ENCODE results near the gene SPOCK1.
A peak's percentile ranks its signal among the peaks of the same experiment; 100 is the strongest.

The SPOCK1 gene

GRCh38 chr5:137310051-137310730 lies 188.9 kb downstream of the SPOCK1 start:
- WGBS = 70% methylated on average over 5 of the region's 5 CpGs
- peak overlapping the region; percentile 5; the same call in 1 of the 2 replicates for H3K27ac ChIP-seq (ENCODE audit: low read depth, low read length)
- no peaks in the 10 kb centered on the region for H3K27me3 ChIP-seq (ENCODE audit: insufficient read depth, low read length)
- H3K36me3 ChIP-seq (ENCODE audit: insufficient read depth, low read length) = no peaks in the 10 kb centered on the region
- no peak overlapping the region for H3K9ac ChIP-seq (ENCODE audit: low read depth, low read length)
- H3K9me3 ChIP-seq (ENCODE audit: insufficient read depth, low read depth, low read length) = no peaks in the 10 kb centered on the region
- peaks cover 16% of the 10 kb centered on the region for H3K4me1 ChIP-seq (ENCODE audit: insufficient read depth, low read length)
- H3K4me3 ChIP-seq (ENCODE audit: low read length) = no peak overlapping the region

GRCh38 chr5:137309290-137309689 lies 189.8 kb downstream of the SPOCK1 start:
- Histone ChIP-seq H3K9me3 (ENCODE audit: insufficient read depth, low read depth, low read length) (no peaks in the 10 kb centered on the region), H3K4me1 (ENCODE audit: insufficient read depth, low read length) (peaks cover 16% of the 10 kb centered on the region), H3K4me3 (ENCODE audit: low read length) (no peak overlapping the region), H3K9ac (ENCODE audit: low read depth, low read length) (no peak overlapping the region), H3K36me3 (ENCODE audit: insufficient read depth, low read length) (no peaks in the 10 kb centered on the region), H3K27ac (ENCODE audit: low read depth, low read length) (no peak overlapping the region), H3K27me3 (ENCODE audit: insufficient read depth, low read length) (no peaks in the 10 kb centered on the region)
- WGBS = 94% methylated on average over 2 of the region's 2 CpGs

- no peak overlapping the region for H3K27ac ChIP-seq (ENCODE audit: low read depth, low read length)
- WGBS = 90% methylated on average over 3 of the region's 3 CpGs
- no peaks in the 10 kb centered on the region for H3K36me3 ChIP-seq (ENCODE audit: insufficient read depth, low read length)
- H3K9me3 ChIP-seq (ENCODE audit: insufficient read depth, low read depth, low read length) = no peaks in the 10 kb centered on the region
- H3K4me3 ChIP-seq (ENCODE audit: low read length) = no peak overlapping the region
- H3K9ac ChIP-seq (ENCODE audit: low read depth, low read length) = no peak overlapping the region
- H3K4me1 ChIP-seq (ENCODE audit: insufficient read depth, low read length) = peaks cover 16% of the 10 kb centered on the region
- no peaks in the 10 kb centered on the region for H3K27me3 ChIP-seq (ENCODE audit: insufficient read depth, low read length)
These were observed 190.8 kb downstream of the SPOCK1 start for GRCh38 chr5:137308311-137308710.

GRCh38 chr5:137306903-137307302 lies 192.2 kb downstream of the SPOCK1 start:
- WGBS = 92% methylated on average over 2 of the region's 3 CpGs
- H3K4me3 ChIP-seq (ENCODE audit: low read length) = no peak overlapping the region
- no peak overlapping the region for H3K27ac ChIP-seq (ENCODE audit: low read depth, low read length)
- no peaks in the 10 kb centered on the region for H3K27me3 ChIP-seq (ENCODE audit: insufficient read depth, low read length)
- no peak overlapping the region for H3K9ac ChIP-seq (ENCODE audit: low read depth, low read length)
- no peaks in the 10 kb centered on the region for H3K9me3 ChIP-seq (ENCODE audit: insufficient read depth, low read depth, low read length)
- H3K36me3 ChIP-seq (ENCODE audit: insufficient read depth, low read length) = no peaks in the 10 kb centered on the region
- peaks cover 16% of the 10 kb centered on the region for H3K4me1 ChIP-seq (ENCODE audit: insufficient read depth, low read length)

GRCh38 chr5:137305971-137306602 lies 193.0 kb downstream of the SPOCK1 start:
- H3K4me1 ChIP-seq (ENCODE audit: insufficient read depth, low read length) = peaks cover 13% of the 10 kb centered on the region; the same call in 1 of the 2 replicates
- no peak overlapping the region for H3K9ac ChIP-seq (ENCODE audit: low read depth, low read length)
- H3K27ac ChIP-seq (ENCODE audit: low read depth, low read length) = no peak overlapping the region
- no peaks in the 10 kb centered on the region for H3K27me3 ChIP-seq (ENCODE audit: insufficient read depth, low read length)
- H3K36me3 ChIP-seq (ENCODE audit: insufficient read depth, low read length) = no peaks in the 10 kb centered on the region
- no peak overlapping the region for H3K4me3 ChIP-seq (ENCODE audit: low read length)
- 98% methylated on average over 6 of the region's 8 CpGs for WGBS
- no peaks in the 10 kb centered on the region for H3K9me3 ChIP-seq (ENCODE audit: insufficient read depth, low read depth, low read length)

GRCh38 chr5:137304226-137304874 lies 194.8 kb downstream of the SPOCK1 start:
- WGBS = 93% methylated on average over 4 of the region's 4 CpGs
- Histone ChIP-seq H3K27me3 (ENCODE audit: insufficient read depth, low read length) (no peaks in the 10 kb centered on the region), H3K4me1 (ENCODE audit: insufficient read depth, low read length) (no peaks in the 10 kb centered on the region; the same call in 1 of the 2 replicates), H3K27ac (ENCODE audit: low read depth, low read length) (no peak overlapping the region), H3K9me3 (ENCODE audit: insufficient read depth, low read depth, low read length) (no peaks in the 10 kb centered on the region), H3K9ac (ENCODE audit: low read depth, low read length) (no peak overlapping the region), H3K4me3 (ENCODE audit: low read length) (no peak overlapping the region), H3K36me3 (ENCODE audit: insufficient read depth, low read length) (no peaks in the 10 kb centered on the region)

- 91% methylated on average over 5 of the region's 5 CpGs for WGBS
- H3K27ac ChIP-seq (ENCODE audit: low read depth, low read length) = no peak overlapping the region
- H3K27me3 ChIP-seq (ENCODE audit: insufficient read depth, low read length) = no peaks in the 10 kb centered on the region
- H3K4me1 ChIP-seq (ENCODE audit: insufficient read depth, low read length) = no peaks in the 10 kb centered on the region; the same call in 1 of the 2 replicates
- H3K9me3 ChIP-seq (ENCODE audit: insufficient read depth, low read depth, low read length) = no peaks in the 10 kb centered on the region
- H3K4me3 ChIP-seq (ENCODE audit: low read length) = no peak overlapping the region
- no peaks in the 10 kb centered on the region for H3K36me3 ChIP-seq (ENCODE audit: insufficient read depth, low read length)
- no peak overlapping the region for H3K9ac ChIP-seq (ENCODE audit: low read depth, low read length)
These were observed 195.6 kb downstream of the SPOCK1 start for GRCh38 chr5:137303509-137303908.

- Histone ChIP-seq H3K27me3 (ENCODE audit: insufficient read depth, low read length) (no peaks in the 10 kb centered on the region), H3K9me3 (ENCODE audit: insufficient read depth, low read depth, low read length) (no peaks in the 10 kb centered on the region), H3K36me3 (ENCODE audit: insufficient read depth, low read length) (no peaks in the 10 kb centered on the region), H3K4me1 (ENCODE audit: insufficient read depth, low read length) (no peaks in the 10 kb centered on the region; the same call in 1 of the 2 replicates), H3K4me3 (ENCODE audit: low read length) (no peak overlapping the region), H3K9ac (ENCODE audit: low read depth, low read length) (no peak overlapping the region), H3K27ac (ENCODE audit: low read depth, low read length) (no peak overlapping the region)
- WGBS = 94% methylated on average over 3 of the region's 4 CpGs
These were observed 198.5 kb downstream of the SPOCK1 start for GRCh38 chr5:137300411-137301240.

- H3K4me3 ChIP-seq (ENCODE audit: low read length) = no peak overlapping the region
- H3K4me1 ChIP-seq (ENCODE audit: insufficient read depth, low read length) = no peaks in the 10 kb centered on the region
- H3K9me3 ChIP-seq (ENCODE audit: insufficient read depth, low read depth, low read length) = no peaks in the 10 kb centered on the region
- H3K36me3 ChIP-seq (ENCODE audit: insufficient read depth, low read length) = no peaks in the 10 kb centered on the region
- no peak overlapping the region for H3K27ac ChIP-seq (ENCODE audit: low read depth, low read length)
- H3K27me3 ChIP-seq (ENCODE audit: insufficient read depth, low read length) = no peaks in the 10 kb centered on the region
- WGBS = 93% methylated on average over 12 of the region's 12 CpGs
- H3K9ac ChIP-seq (ENCODE audit: low read depth, low read length) = no peak overlapping the region
These were observed 202.8 kb downstream of the SPOCK1 start for GRCh38 chr5:137296213-137296781.

- Histone ChIP-seq H3K4me1 (ENCODE audit: insufficient read depth, low read length) (no peaks in the 10 kb centered on the region), H3K36me3 (ENCODE audit: insufficient read depth, low read length) (no peaks in the 10 kb centered on the region), H3K27ac (ENCODE audit: low read depth, low read length) (no peak overlapping the region), H3K9me3 (ENCODE audit: insufficient read depth, low read depth, low read length) (no peaks in the 10 kb centered on the region), H3K27me3 (ENCODE audit: insufficient read depth, low read length) (no peaks in the 10 kb centered on the region), H3K4me3 (ENCODE audit: low read length) (no peak overlapping the region), H3K9ac (ENCODE audit: low read depth, low read length) (no peak overlapping the region)
- 86% methylated on average over 1 of the region's 1 CpG for WGBS
These were observed 204.5 kb downstream of the SPOCK1 start for GRCh38 chr5:137294604-137295003.
